Measurements from ENCODE around the gene CRISP3.
A peak's percentile ranks its signal among the peaks of the same experiment; 100 is the strongest.

CRISP3 gene

DNA sequence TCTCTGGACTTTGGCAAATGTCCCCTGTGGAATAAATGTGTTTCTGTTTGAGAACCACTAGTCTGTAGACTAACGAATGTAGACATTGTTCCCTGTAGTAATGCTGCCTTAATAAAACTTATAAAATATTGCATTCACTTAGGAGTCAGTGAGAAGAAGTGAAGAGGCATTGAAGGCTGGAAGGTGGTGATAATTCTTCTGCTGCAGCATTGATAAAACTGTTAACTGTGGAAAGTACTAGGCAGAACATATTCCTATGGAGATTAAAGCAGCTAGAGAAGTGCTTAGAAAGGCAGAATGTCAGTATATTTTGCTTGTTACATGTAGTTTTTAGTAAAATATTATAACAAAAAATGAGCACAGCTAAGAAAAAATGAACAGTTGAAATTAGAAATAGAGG, 38.1 kb upstream of the CRISP3 start:
- Histone ChIP-seq H3K36me3 (no peaks in the 10 kb centered on the region), H3K27ac (no peak overlapping the region), H3K27me3 (no peaks in the 10 kb centered on the region), H3K4me3 (ENCODE audit: low read depth in 1 of 2, low read length in 1 of 2) (no peak overlapping the region), H3K9me3 (no peaks in the 10 kb centered on the region), H3K4me1 (ENCODE audit: control insufficient read depth in 1 of 2, insufficient read depth in 1 of 2, low read depth in 1 of 2, low read length in 1 of 2) (peaks cover 15 to 20% of the 10 kb centered on the region in 2 experiments)
- TF ChIP-seq, protein P1, sequence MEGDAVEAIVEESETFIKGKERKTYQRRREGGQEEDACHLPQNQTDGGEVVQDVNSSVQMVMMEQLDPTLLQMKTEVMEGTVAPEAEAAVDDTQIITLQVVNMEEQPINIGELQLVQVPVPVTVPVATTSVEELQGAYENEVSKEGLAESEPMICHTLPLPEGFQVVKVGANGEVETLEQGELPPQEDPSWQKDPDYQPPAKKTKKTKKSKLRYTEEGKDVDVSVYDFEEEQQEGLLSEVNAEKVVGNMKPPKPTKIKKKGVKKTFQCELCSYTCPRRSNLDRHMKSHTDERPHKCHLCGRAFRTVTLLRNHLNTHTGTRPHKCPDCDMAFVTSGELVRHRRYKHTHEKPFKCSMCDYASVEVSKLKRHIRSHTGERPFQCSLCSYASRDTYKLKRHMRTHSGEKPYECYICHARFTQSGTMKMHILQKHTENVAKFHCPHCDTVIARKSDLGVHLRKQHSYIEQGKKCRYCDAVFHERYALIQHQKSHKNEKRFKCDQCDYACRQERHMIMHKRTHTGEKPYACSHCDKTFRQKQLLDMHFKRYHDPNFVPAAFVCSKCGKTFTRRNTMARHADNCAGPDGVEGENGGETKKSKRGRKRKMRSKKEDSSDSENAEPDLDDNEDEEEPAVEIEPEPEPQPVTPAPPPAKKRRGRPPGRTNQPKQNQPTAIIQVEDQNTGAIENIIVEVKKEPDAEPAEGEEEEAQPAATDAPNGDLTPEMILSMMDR (IDR thresholded peaks at IDR 0.05) = no peak

GRCh38 chr6:49776444-49776843, 32.3 kb upstream of the CRISP3 start:
- H3K36me3 ChIP-seq = no peaks in the 10 kb centered on the region
- H3K27ac ChIP-seq = peak overlapping the region; percentile 76
- peak overlapping the region in 1 of 2 experiments; percentile 7 for H3K4me3 ChIP-seq (ENCODE audit: low read depth in 1 of 2, low read length in 1 of 2)
- no peaks in the 10 kb centered on the region for H3K27me3 ChIP-seq
- TF ChIP-seq, protein P1 (IDR thresholded peaks at IDR 0.05) = no peak
- H3K9me3 ChIP-seq = no peaks in the 10 kb centered on the region
- peaks cover 36 to 44% of the 10 kb centered on the region in 2 experiments for H3K4me1 ChIP-seq (ENCODE audit: control insufficient read depth in 1 of 2, insufficient read depth in 1 of 2, low read depth in 1 of 2, low read length in 1 of 2)

GRCh38 chr6:49775043-49775442, 30.9 kb upstream of the CRISP3 start:
- H3K4me1 ChIP-seq (ENCODE audit: control insufficient read depth in 1 of 2, insufficient read depth in 1 of 2, low read depth in 1 of 2, low read length in 1 of 2) = peaks cover 36 to 44% of the 10 kb centered on the region in 2 experiments
- no peak overlapping the region for H3K4me3 ChIP-seq (ENCODE audit: low read depth in 1 of 2, low read length in 1 of 2)
- TF ChIP-seq, protein P1 (IDR thresholded peaks at IDR 0.05) = no peak
- no peaks in the 10 kb centered on the region for H3K9me3 ChIP-seq
- peak overlapping the region; percentile 76 for H3K27ac ChIP-seq
- H3K36me3 ChIP-seq = no peaks in the 10 kb centered on the region
- no peaks in the 10 kb centered on the region for H3K27me3 ChIP-seq

DNA sequence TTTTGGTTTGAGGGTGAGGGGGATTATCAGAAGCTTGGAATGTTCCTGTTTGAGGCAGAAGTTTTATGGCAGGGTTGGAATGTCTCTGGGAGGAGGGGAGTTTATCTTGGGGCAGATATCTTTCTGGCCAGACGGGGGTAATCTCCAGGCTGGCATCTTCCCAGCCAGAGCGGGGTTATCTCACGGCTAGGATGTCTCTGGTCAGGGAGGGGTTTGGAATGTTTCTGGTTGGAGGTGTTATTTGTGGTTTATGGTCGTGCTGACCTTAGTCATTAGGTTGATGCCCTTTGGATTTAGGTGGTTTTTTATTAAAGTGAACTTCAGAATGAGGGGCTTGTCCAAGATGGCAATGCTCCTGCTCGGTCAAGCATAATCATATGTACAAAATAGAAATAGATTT, 28.1 kb upstream of the CRISP3 start:
- H3K9me3 ChIP-seq = no peaks in the 10 kb centered on the region
- H3K27ac ChIP-seq = no peak overlapping the region
- no peaks in the 10 kb centered on the region for H3K36me3 ChIP-seq
- H3K4me3 ChIP-seq (ENCODE audit: low read depth in 1 of 2, low read length in 1 of 2) = no peak overlapping the region
- TF ChIP-seq, protein P1 (IDR thresholded peaks at IDR 0.05) = no peak
- H3K27me3 ChIP-seq = no peaks in the 10 kb centered on the region
- H3K4me1 ChIP-seq (ENCODE audit: control insufficient read depth in 1 of 2, insufficient read depth in 1 of 2, low read depth in 1 of 2, low read length in 1 of 2) = peaks cover 21 to 25% of the 10 kb centered on the region in 2 experiments

GRCh38 chr6:49766762-49767161, 22.6 kb upstream of the CRISP3 start:
- no peaks in the 10 kb centered on the region for H3K9me3 ChIP-seq
- TF ChIP-seq, protein P1 (IDR thresholded peaks at IDR 0.05) = no peak
- no peaks in the 10 kb centered on the region for H3K36me3 ChIP-seq

More at GRCh38 chr6:49766762-49767161, 22.6 kb upstream of the CRISP3 start:
- no peaks in the 10 kb centered on the region for H3K27me3 ChIP-seq
- H3K27ac ChIP-seq = no peak overlapping the region
- peaks cover 24 to 29% of the 10 kb centered on the region in 2 experiments for H3K4me1 ChIP-seq (ENCODE audit: control insufficient read depth in 1 of 2, insufficient read depth in 1 of 2, low read depth in 1 of 2, low read length in 1 of 2)
- no peak overlapping the region for H3K4me3 ChIP-seq (ENCODE audit: low read depth in 1 of 2, low read length in 1 of 2)
